Tibial nerve (tissue), 3 donors: Measurements from ENCODE around the gene THRA.

Experiments used
- POLR2A ChIP-seq, 2 donors: fragments of 450-650 bp; IDR thresholded peaks; one replicate each; pipeline ENCODE4 v1.6.1; 2017; ENCODE audit warnings: antibody characterized with exemption in 2 of 2, mild to moderate bottlenecking in 2 of 2, moderate library complexity in 2 of 2
- TF ChIP-seq, protein P1 (sequence below), 5 experiments: fragments of 200-600 bp in 3 of 5; fragments of 450-650 bp in 2 of 5; sonication (generic) in 3 of 5; IDR thresholded peaks; one replicate each; pipeline ENCODE4 v1.5.1; 2016 to 2019; ENCODE audit warnings: antibody characterized with exemption in 5 of 5, mild to moderate bottlenecking in 3 of 5, moderate library complexity in 2 of 5

DNA sequence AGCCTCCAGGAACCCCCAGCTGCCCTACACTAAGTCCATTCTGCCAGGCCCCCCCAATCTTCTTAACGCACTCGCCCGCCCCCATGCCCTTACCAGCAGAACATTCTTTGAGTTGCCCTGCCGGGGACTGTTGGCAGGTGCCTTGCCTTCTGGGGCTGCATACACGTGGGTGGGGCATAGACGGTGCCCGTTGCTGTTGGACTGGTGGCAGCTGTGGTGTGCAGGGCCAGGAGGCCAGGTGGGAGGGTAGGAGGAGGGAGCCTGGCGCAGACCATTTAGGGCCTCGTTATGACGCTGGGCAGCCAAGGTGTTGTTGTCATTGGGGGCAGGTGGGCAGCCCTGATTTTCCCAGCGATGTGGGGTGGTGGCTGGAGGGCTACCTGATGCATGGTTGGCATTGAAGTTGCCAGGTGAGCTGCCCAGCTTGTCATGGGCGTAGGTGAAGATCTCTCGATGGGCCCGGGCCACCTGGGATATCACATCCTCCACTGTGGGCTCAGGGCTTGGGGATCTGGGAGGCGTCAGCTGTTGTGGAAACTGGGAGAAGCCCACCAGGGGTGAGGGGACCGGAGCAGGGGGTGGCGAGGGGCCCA is 32.7 kb downstream of the THRA start:
- no peak for TF ChIP-seq POLR2A (IDR thresholded peaks at IDR 0.05)
- TF ChIP-seq, protein P1, sequence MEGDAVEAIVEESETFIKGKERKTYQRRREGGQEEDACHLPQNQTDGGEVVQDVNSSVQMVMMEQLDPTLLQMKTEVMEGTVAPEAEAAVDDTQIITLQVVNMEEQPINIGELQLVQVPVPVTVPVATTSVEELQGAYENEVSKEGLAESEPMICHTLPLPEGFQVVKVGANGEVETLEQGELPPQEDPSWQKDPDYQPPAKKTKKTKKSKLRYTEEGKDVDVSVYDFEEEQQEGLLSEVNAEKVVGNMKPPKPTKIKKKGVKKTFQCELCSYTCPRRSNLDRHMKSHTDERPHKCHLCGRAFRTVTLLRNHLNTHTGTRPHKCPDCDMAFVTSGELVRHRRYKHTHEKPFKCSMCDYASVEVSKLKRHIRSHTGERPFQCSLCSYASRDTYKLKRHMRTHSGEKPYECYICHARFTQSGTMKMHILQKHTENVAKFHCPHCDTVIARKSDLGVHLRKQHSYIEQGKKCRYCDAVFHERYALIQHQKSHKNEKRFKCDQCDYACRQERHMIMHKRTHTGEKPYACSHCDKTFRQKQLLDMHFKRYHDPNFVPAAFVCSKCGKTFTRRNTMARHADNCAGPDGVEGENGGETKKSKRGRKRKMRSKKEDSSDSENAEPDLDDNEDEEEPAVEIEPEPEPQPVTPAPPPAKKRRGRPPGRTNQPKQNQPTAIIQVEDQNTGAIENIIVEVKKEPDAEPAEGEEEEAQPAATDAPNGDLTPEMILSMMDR (IDR thresholded peaks at IDR 0.05): no peak
